MCF 10A (cell line): ENCODE data around the gene PCDHB1. TPM values are rescaled to one million over a fixed set of nuclear protein-coding genes. Genes with fewer than 3 reads are reported as not detected.
"Not testable (repeated sequence)": the region's sequence is repeated elsewhere in the genome, so short reads cannot be mapped to it uniquely, and the experiment has no call there.

Experiments used
- BruUV-seq: library from RNA; stranded (reverse); fragments of 400-500 nt; replicated peaks from 2 replicates; lab custom pipeline; 2021; lab: Mats Ljungman, UMichigan
- CTCF ChIA-PET: fragments of 300-600 bp; sonication (Branson Sonifier 250); formaldehyde crosslinking; extraction: SDS; loops from one replicate; lab custom pipeline; 2021; ENCODE audit warnings: antibody characterized with exemption, inconsistent platforms; lab: Yijun Ruan, JAX
- POLR2A ChIA-PET: fragments of 300-600, 350-650 bp; sonication (Branson Sonifier 250); formaldehyde crosslinking; extraction: SDS; loops from one replicate; lab custom pipeline; 2020; ENCODE audit warnings: antibody characterized with exemption, inconsistent platforms; lab: Yijun Ruan, JAX
- DNase-seq: peaks from one replicate; pipeline ENCODE4 v3.0.0-alpha.2; 2018; ENCODE audit not compliant: unreplicated experiment
- H3K27ac Mint-ChIP-seq: one replicate; pipeline ENCODE4 v1.8.0; 2022; ENCODE audit warnings: mild to moderate bottlenecking, low read depth, mixed read lengths; ENCODE audit not compliant: unreplicated experiment
- H3K27me3 Mint-ChIP-seq: one replicate; pipeline ENCODE4 v1.8.0; 2022; ENCODE audit warnings: mixed read lengths; ENCODE audit not compliant: insufficient read depth, unreplicated experiment
- H3K36me3 Mint-ChIP-seq: one replicate; pipeline ENCODE4 v1.8.0; 2022; ENCODE audit warnings: mild to moderate bottlenecking, moderate library complexity, mixed read lengths; ENCODE audit not compliant: insufficient read depth, unreplicated experiment
- H3K4me1 Mint-ChIP-seq: one replicate; pipeline ENCODE4 v1.8.0; 2022; ENCODE audit warnings: mixed read lengths; ENCODE audit not compliant: insufficient read depth, unreplicated experiment
- H3K4me3 Mint-ChIP-seq: one replicate; pipeline ENCODE4 v1.8.0; 2022; ENCODE audit warnings: mild to moderate bottlenecking, moderate library complexity, mixed read lengths; ENCODE audit not compliant: unreplicated experiment
- H3K9me3 Mint-ChIP-seq: one replicate; pipeline ENCODE4 v1.8.0; 2022; ENCODE audit warnings: mixed read lengths; ENCODE audit not compliant: unreplicated experiment
- intact Hi-C: fragments of 100-400 bp; cut with micrococcal nuclease; formaldehyde crosslinking; loops from 2 replicates; pipeline ENCODE4 v1.14.1; 2022
- total RNA-seq: library from RNA; stranded (reverse); gene quantifications from 2 replicates; pipeline ENCODE4 v1.2.3, GENCODE V29; 2022
- TF ChIP-seq, protein P1 (sequence below): fragments of 200-600 bp; IDR thresholded peaks from one replicate; pipeline ENCODE4 v1.8.0; 2022; ENCODE audit warnings: antibody characterized with exemption, mild to moderate bottlenecking; ENCODE audit not compliant: unreplicated experiment

PCDHB1 gene
- total RNA-seq, 1 experiment from 2014 or later: not detected

DNA sequence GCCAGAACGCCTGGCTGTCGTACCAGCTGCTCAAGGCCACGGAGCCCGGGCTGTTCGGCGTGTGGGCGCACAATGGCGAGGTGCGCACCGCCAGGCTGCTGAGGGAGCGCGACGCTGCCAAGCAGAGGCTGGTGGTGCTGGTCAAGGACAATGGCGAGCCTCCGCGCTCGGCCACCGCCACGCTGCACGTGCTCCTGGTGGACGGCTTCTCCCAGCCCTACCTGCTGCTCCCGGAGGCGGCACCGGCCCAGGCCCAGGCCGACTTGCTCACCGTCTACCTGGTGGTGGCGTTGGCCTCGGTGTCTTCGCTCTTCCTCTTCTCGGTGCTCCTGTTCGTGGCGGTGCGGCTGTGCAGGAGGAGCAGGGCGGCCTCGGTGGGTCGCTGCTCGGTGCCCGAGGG is 45.4 kb downstream of the PCDHB1 start:
- H3K36me3 Mint-ChIP-seq, POLR2A ChIA-PET, intact Hi-C loops, DNase-seq, BruUV-seq, H3K4me3 Mint-ChIP-seq, CTCF ChIA-PET, H3K4me1 Mint-ChIP-seq, H3K27ac Mint-ChIP-seq, H3K27me3 Mint-ChIP-seq: not testable (repeated sequence)
- peaks cover 30% of the 10 kb centered on the region for H3K9me3 Mint-ChIP-seq

DNA sequence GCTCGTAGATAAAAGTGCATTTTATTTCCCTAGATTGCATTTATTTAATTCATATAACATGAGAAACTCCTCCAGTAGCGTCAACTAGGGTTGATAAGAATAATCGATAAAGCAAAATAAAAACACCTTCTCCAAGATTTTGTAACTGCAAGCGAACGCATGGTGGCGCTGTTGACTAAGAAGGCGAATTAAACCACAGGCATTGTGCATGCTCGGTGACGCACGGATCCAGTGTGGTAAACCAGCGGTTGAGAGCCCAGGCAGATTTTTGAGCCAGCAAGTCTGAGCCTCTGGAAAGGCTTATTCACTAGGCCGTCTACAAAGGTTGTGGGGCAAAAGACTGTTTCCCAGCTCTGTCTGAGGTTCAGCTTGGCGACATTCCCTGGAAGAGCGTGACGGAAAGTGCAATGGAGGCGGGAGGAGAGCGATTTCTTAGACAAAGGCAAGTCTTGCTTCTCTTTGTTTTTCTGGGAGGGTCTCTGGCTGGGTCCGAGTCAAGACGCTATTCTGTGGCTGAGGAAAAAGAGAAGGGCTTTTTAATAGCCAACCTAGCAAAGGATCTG is 49.1 kb downstream of the PCDHB1 start, which contains the start of gene PCDHB3:
PCDHB3 (plus strand) TSS at position 231 of the 563 bp plus-strand sequence; CDS start at position 408, 177 bp downstream.
- no peaks in the 10 kb centered on the region for H3K4me1 Mint-ChIP-seq
- peaks cover 7% of the 10 kb centered on the region for H3K9me3 Mint-ChIP-seq
- DNase-seq: peak; percentile 50
- H3K4me3 Mint-ChIP-seq: no peak within 1 kb of the TSS
- no TSS peak for BruUV-seq
- no peak within 1 kb of the TSS for H3K27ac Mint-ChIP-seq
- no peaks in the 10 kb centered on the region for H3K27me3 Mint-ChIP-seq
- intact Hi-C loops: no loop called here
- CTCF ChIA-PET: interaction anchor here (0.8 to 1.1 kb wide), 3 partner anchors 14 to 225 kb away, joined by 3 to 4 read pairs (median 3); partner anchors contain the start of gene PCDHB16
- no peaks in the 10 kb centered on the region for H3K36me3 Mint-ChIP-seq
- TF ChIP-seq, protein P1, sequence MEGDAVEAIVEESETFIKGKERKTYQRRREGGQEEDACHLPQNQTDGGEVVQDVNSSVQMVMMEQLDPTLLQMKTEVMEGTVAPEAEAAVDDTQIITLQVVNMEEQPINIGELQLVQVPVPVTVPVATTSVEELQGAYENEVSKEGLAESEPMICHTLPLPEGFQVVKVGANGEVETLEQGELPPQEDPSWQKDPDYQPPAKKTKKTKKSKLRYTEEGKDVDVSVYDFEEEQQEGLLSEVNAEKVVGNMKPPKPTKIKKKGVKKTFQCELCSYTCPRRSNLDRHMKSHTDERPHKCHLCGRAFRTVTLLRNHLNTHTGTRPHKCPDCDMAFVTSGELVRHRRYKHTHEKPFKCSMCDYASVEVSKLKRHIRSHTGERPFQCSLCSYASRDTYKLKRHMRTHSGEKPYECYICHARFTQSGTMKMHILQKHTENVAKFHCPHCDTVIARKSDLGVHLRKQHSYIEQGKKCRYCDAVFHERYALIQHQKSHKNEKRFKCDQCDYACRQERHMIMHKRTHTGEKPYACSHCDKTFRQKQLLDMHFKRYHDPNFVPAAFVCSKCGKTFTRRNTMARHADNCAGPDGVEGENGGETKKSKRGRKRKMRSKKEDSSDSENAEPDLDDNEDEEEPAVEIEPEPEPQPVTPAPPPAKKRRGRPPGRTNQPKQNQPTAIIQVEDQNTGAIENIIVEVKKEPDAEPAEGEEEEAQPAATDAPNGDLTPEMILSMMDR: peak; percentile 28
- POLR2A ChIA-PET: no interaction called here

DNA sequence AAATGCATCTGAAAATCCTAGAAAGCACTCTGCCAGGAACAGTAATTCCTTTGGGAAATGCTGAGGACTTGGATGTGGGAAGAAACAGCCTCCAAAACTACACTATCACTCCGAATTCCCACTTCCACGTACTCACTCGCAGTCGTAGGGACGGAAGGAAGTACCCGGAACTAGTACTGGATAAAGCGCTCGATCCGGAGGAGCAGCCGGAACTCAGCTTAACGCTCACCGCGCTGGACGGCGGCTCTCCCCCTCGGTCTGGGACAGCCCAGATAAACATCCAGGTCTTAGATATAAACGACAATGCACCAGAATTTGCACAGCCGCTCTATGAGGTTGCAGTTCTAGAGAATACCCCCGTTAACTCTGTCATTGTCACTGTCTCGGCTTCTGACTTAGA is 49.9 kb downstream of the PCDHB1 start:
- peaks cover 7% of the 10 kb centered on the region for H3K9me3 Mint-ChIP-seq
- H3K36me3 Mint-ChIP-seq: no peaks in the 10 kb centered on the region
- ChIA-PET CTCF (interaction anchor here (0.8 to 1.1 kb wide), 3 partner anchors 15 to 225 kb away, joined by 3 to 4 read pairs (median 3); partner anchors contain the start of gene PCDHB16), POLR2A (no interaction called here)
- DNase-seq: no peak
- no peaks in the 10 kb centered on the region for H3K27me3 Mint-ChIP-seq
- no TSS peak for BruUV-seq
- intact Hi-C loops: no loop called here
- TF ChIP-seq, protein P1: no peak
- H3K4me3 Mint-ChIP-seq: no peak overlapping the region
- H3K4me1 Mint-ChIP-seq: no peaks in the 10 kb centered on the region
- no peak overlapping the region for H3K27ac Mint-ChIP-seq

DNA sequence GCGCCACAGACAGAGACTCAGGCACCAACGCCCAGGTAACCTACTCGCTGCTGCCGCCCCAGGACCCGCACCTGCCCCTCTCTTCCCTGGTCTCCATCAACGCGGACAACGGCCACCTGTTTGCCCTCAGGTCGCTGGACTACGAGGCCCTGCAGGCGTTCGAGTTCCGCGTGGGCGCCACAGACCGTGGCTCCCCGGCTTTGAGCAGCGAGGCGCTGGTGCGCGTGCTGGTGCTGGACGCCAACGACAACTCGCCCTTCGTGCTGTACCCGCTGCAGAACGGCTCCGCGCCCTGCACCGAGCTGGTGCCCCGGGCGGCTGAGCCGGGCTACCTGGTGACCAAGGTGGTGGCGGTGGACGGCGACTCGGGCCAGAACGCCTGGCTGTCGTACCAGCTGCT is 50.9 kb downstream of the PCDHB1 start:
- CTCF ChIA-PET, intact Hi-C loops, H3K27ac Mint-ChIP-seq, H3K36me3 Mint-ChIP-seq, H3K9me3 Mint-ChIP-seq, H3K4me3 Mint-ChIP-seq, POLR2A ChIA-PET, H3K4me1 Mint-ChIP-seq, BruUV-seq, DNase-seq, H3K27me3 Mint-ChIP-seq: not testable (repeated sequence)

DNA sequence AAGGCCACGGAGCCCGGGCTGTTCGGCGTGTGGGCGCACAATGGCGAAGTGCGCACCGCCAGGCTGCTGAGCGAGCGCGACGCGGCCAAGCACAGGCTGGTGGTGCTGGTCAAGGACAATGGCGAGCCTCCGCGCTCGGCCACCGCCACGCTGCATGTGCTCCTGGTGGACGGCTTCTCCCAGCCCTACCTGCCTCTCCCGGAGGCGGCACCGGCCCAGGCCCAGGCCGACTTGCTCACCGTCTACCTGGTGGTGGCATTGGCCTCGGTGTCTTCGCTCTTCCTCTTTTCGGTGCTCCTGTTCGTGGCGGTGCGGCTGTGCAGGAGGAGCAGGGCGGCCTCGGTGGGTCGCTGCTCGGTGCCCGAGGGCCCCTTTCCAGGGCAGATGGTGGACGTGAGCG is 51.3 kb downstream of the PCDHB1 start:
- H3K27ac Mint-ChIP-seq, CTCF ChIA-PET, H3K36me3 Mint-ChIP-seq, POLR2A ChIA-PET, H3K4me3 Mint-ChIP-seq, BruUV-seq, H3K9me3 Mint-ChIP-seq, H3K4me1 Mint-ChIP-seq, H3K27me3 Mint-ChIP-seq, DNase-seq, intact Hi-C loops: not testable (repeated sequence)
